Esophagus squamous epithelium (tissue), 5 donors: ENCODE measurements around the gene ANKS1B. TPM values are rescaled to one million over a fixed set of nuclear protein-coding genes. Genes with fewer than 3 reads are reported as not detected.
"Not testable (repeated sequence)": the region's sequence is repeated elsewhere in the genome, so short reads cannot be mapped to it uniquely, and the experiment has no call there.

Experiments
- DNase-seq: peaks from one replicate; lab custom pipeline; 2025; lab: John Stamatoyannopoulos, UW
- H3K27ac ChIP-seq, 4 donors: fragments of 200-600 bp; sonication (generic); one replicate each; pipeline ENCODE4 v1.5.1; 2016 to 2019; ENCODE audit warnings: mild to moderate bottlenecking in 1 of 4
- H3K27me3 ChIP-seq, 4 donors: fragments of 200-600 bp; sonication (generic); 1 replicate in 3 of 4; 2 replicates in 1 of 4; pipeline versions ENCODE4 v1.5.1 to v1.6.0; 2017 to 2021; ENCODE audit warnings: antibody characterized with exemption in 1 of 4
- H3K36me3 ChIP-seq, 3 donors: fragments of 200-600 bp; sonication (generic); one replicate each; pipeline ENCODE4 v1.5.1; 2016 to 2019
- H3K4me1 ChIP-seq, 3 donors: fragments of 200-600 bp; sonication (generic); one replicate each; pipeline ENCODE4 v1.5.1; 2017 to 2019
- H3K4me3 ChIP-seq, 4 donors: fragments of 200-600 bp; sonication (generic); 1 replicate in 3 of 4; 2 replicates in 1 of 4; pipeline ENCODE4 v1.5.1; 2016 to 2019; ENCODE audit warnings: mild to moderate bottlenecking in 2 of 4, moderate library complexity in 1 of 4
- H3K9me3 ChIP-seq, 3 donors: fragments of 200-600 bp; sonication (generic); one replicate each; pipeline ENCODE4 v1.5.1; 2016 to 2019
- POLR2A ChIP-seq, 4 donors: fragments of 450-650 bp; IDR thresholded peaks; one replicate each; pipeline ENCODE4 v1.6.1; 2017; ENCODE audit warnings: antibody characterized with exemption in 4 of 4, mild to moderate bottlenecking in 4 of 4, moderate library complexity in 3 of 4
- WGBS, 2 donors: methylation state at CpG; one replicate each; pipeline ENCODE4 v1.1.5; 2018; 5-methylcytosine and 5-hydroxymethylcytosine counted together
- intact Hi-C: fragments of 100-400 bp; cut with DNase I; formaldehyde crosslinking; loops from one replicate; pipeline ENCODE4 v1.15.0; 2022
- total RNA-seq, 4 donors: library from RNA; depleted of rRNA; stranded (reverse); fragments of >200 nt; gene quantifications; one replicate each; pipeline ENCODE4 v1.1.0, GENCODE V29; 2016
- TF ChIP-seq, protein P1 (sequence below), 6 experiments: fragments of 450-650 bp in 4 of 6; fragments of 200-600 bp in 2 of 6; sonication (generic) in 2 of 6; IDR thresholded peaks; one replicate each; pipeline ENCODE4 v1.5.1; 2016 to 2019; ENCODE audit warnings: antibody characterized with exemption in 6 of 6, mild to moderate bottlenecking in 4 of 6, moderate library complexity in 4 of 6
- donor health status: DM: yes; HTN: yes; CAD: no.

The ANKS1B gene
- total RNA-seq, 4 donors from 2014 or later = 1.6 to 15.8 (median 8.1) TPM

DNA sequence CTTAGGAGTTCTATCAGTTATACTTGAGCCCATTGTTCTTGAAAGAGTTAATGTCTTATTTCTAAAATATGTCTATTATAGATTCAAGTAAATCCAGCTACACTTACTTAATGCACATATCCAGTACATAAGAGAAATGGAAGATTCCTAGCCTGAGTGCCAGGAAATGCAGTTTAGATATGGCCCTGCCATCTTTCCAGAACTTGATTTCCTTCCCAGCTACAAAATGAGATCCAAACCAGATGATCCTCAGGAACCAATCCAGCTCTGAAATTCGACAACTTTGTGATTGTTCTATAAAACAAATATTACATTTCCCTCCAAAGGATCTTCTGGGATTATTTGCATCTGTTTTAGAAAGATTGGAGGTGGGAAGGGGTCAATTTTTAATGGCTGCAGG, 654.5 kb downstream of the ANKS1B start:
- whole genome bisulfite sequencing, 2 donors = 0% methylated on average over 1 of the region's 1 CpG
- H3K4me1 ChIP-seq = no peaks in the 10 kb centered on the region
- H3K9me3 ChIP-seq = no peaks in the 10 kb centered on the region
- TF ChIP-seq, protein P1, sequence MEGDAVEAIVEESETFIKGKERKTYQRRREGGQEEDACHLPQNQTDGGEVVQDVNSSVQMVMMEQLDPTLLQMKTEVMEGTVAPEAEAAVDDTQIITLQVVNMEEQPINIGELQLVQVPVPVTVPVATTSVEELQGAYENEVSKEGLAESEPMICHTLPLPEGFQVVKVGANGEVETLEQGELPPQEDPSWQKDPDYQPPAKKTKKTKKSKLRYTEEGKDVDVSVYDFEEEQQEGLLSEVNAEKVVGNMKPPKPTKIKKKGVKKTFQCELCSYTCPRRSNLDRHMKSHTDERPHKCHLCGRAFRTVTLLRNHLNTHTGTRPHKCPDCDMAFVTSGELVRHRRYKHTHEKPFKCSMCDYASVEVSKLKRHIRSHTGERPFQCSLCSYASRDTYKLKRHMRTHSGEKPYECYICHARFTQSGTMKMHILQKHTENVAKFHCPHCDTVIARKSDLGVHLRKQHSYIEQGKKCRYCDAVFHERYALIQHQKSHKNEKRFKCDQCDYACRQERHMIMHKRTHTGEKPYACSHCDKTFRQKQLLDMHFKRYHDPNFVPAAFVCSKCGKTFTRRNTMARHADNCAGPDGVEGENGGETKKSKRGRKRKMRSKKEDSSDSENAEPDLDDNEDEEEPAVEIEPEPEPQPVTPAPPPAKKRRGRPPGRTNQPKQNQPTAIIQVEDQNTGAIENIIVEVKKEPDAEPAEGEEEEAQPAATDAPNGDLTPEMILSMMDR (IDR thresholded peaks at IDR 0.05) = no peak
- TF ChIP-seq POLR2A (IDR thresholded peaks at IDR 0.05) = no peak
- H3K4me3 ChIP-seq = no peak overlapping the region
- intact Hi-C loops = no loop called here
- H3K27ac ChIP-seq = no peak overlapping the region
- no peak for DNase-seq
- no peaks in the 10 kb centered on the region for H3K36me3 ChIP-seq
- no peaks in the 10 kb centered on the region for H3K27me3 ChIP-seq

GRCh38 chr12:99321210-99321609, 663.5 kb downstream of the ANKS1B start:
- H3K27me3 ChIP-seq, H3K4me3 ChIP-seq, DNase-seq, H3K36me3 ChIP-seq, intact Hi-C loops, H3K4me1 ChIP-seq, H3K27ac ChIP-seq: not testable (repeated sequence)
- peaks cover 0 to 11% (median 3%) of the 10 kb centered on the region in 3 donors for H3K9me3 ChIP-seq
- 73% methylated on average over 5 of the region's 9 CpGs; no CpG with 5 or more reads in 1 of the 2 donors for WGBS, 2 donors

- H3K4me3 ChIP-seq = no peak overlapping the region
- intact Hi-C loops = no loop called here
- H3K36me3 ChIP-seq = no peaks in the 10 kb centered on the region
- TF ChIP-seq, protein P1 (IDR thresholded peaks at IDR 0.05) = no peak
- no peak for TF ChIP-seq POLR2A (IDR thresholded peaks at IDR 0.05)
- 50 to 89% methylated on average over 1 of the region's 1 CpG for WGBS, 2 donors
- no peaks in the 10 kb centered on the region for H3K27me3 ChIP-seq
- no peaks in the 10 kb centered on the region for H3K9me3 ChIP-seq
- no peak overlapping the region for H3K27ac ChIP-seq
- no peaks in the 10 kb centered on the region for H3K4me1 ChIP-seq
- DNase-seq = no peak
These were observed 673.4 kb downstream of the ANKS1B start for GRCh38 chr12:99311373-99311772.

GRCh38 chr12:99309812-99310211, 674.9 kb downstream of the ANKS1B start:
- no peak overlapping the region for H3K27ac ChIP-seq
- H3K27me3 ChIP-seq = no peaks in the 10 kb centered on the region
- 63 to 70% methylated on average over 2 of the region's 2 CpGs for WGBS, 2 donors
- intact Hi-C loops = no loop called here
- H3K4me1 ChIP-seq = no peaks in the 10 kb centered on the region
- H3K4me3 ChIP-seq = no peak overlapping the region
- TF ChIP-seq, protein P1 (IDR thresholded peaks at IDR 0.05) = no peak
- TF ChIP-seq POLR2A (IDR thresholded peaks at IDR 0.05) = no peak
- no peaks in the 10 kb centered on the region for H3K36me3 ChIP-seq
- DNase-seq = no peak
- no peaks in the 10 kb centered on the region for H3K9me3 ChIP-seq

DNA sequence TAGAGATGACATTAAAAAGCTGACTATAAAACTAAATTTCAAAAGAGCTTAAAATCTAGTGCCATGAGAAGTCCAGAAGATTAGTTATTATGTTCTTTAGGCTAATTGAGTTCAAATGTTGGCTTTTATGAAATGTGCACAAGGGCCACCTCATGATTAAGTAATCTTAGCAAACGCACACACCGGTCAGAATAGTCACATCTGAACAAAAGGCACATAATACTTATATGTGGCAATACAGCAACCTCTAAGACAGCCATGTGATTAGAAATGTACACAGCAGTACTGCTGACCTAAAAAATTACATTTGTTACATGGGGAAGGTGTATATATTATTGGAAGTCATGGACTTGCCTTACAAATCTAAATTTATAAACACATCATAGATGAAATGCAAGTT, 681.9 kb downstream of the ANKS1B start:
- no peaks in the 10 kb centered on the region for H3K27me3 ChIP-seq
- H3K4me3 ChIP-seq = no peak overlapping the region
- H3K36me3 ChIP-seq = no peaks in the 10 kb centered on the region
- TF ChIP-seq, protein P1 (IDR thresholded peaks at IDR 0.05) = no peak
- no peak for TF ChIP-seq POLR2A (IDR thresholded peaks at IDR 0.05)
- 43 to 53% methylated on average over 2 of the region's 2 CpGs for WGBS, 2 donors
- no peaks in the 10 kb centered on the region for H3K4me1 ChIP-seq
- intact Hi-C loops = no loop called here
- H3K9me3 ChIP-seq = no peaks in the 10 kb centered on the region
- H3K27ac ChIP-seq = no peak overlapping the region
- DNase-seq = no peak

- Histone ChIP-seq H3K27ac (no peak overlapping the region), H3K27me3 (no peaks in the 10 kb centered on the region), H3K4me1 (peaks cover 0 to 12% (median 0%) of the 10 kb centered on the region in 3 donors), H3K4me3 (no peak overlapping the region), H3K9me3 (peaks cover 0 to 17% (median 4%) of the 10 kb centered on the region in 3 donors), H3K36me3 (no peaks in the 10 kb centered on the region)
- TF ChIP-seq, protein P1 (IDR thresholded peaks at IDR 0.05) = no peak
- no peak for TF ChIP-seq POLR2A (IDR thresholded peaks at IDR 0.05)
- 100% methylated on average over 1 of the region's 1 CpG for WGBS, 2 donors
- intact Hi-C loops = no loop called here
- no peak for DNase-seq
These were observed 697.6 kb downstream of the ANKS1B start for GRCh38 chr12:99287136-99287535.
